CD4-positive, alpha-beta T cell treated with Interleukin-6 at 100 ng/mL for 8 hours (primary cell): ENCODE results near the gene PAN2.
A peak's percentile ranks its signal among the peaks of the same experiment; 100 is the strongest.

Experiments used
- DNase-seq: peaks from one replicate; pipeline ENCODE4 v3.0.0-alpha.2; 2020; ENCODE audit warnings: mixed read lengths, low spot score

PAN2 gene

DNA sequence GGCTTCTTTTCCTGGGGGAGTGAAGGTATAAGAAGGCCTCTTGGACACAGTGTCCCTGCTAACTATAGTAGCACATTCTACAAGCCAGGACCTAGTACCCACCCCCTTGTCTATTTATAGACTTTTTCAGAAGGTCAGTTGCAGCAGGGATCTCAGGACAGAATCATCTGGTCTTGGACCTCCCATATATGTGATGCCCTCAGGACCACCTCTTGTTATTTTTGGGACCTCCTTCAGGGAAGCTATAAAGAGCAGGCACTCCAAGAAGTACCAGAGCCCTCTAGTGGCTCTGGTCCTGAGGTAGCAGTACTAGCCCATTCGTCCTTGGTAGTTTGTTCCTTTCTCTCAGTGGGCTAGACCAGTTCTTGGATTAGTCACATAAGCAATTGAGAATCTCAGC, 62.8 kb downstream of the PAN2 start:
- no peak for DNase-seq

DNA sequence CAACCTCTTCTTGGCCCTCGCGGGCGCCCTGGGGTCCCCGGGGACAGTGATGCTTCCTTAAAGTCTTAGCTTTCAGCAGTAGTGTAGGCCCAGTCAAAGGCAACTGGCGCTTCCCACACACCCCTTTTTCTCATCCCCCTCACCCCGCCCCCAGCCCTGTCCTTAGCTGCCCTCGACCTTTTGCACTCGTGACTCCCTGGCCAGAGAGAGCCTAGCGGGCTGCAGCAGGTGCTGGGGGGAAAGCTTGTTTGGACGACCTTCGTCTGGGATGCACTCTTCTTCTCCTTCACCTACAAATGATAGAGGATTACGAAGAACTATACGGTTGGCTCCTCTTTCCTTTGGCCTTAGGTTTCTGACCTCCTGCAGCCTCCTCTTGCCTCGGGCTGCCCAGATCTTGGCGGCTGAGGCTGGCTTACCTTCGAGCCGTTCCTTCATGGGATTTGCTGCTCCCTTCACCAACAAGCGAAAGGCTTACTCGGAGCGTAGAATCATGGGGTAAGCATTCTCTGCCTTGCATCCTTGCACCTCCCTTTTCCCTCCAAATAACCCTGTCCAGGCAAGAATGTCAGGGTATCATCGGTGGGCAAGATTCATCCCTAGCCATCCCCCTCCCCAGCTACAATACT, 66.2 kb downstream of the PAN2 start:
- no peak for DNase-seq

DNA sequence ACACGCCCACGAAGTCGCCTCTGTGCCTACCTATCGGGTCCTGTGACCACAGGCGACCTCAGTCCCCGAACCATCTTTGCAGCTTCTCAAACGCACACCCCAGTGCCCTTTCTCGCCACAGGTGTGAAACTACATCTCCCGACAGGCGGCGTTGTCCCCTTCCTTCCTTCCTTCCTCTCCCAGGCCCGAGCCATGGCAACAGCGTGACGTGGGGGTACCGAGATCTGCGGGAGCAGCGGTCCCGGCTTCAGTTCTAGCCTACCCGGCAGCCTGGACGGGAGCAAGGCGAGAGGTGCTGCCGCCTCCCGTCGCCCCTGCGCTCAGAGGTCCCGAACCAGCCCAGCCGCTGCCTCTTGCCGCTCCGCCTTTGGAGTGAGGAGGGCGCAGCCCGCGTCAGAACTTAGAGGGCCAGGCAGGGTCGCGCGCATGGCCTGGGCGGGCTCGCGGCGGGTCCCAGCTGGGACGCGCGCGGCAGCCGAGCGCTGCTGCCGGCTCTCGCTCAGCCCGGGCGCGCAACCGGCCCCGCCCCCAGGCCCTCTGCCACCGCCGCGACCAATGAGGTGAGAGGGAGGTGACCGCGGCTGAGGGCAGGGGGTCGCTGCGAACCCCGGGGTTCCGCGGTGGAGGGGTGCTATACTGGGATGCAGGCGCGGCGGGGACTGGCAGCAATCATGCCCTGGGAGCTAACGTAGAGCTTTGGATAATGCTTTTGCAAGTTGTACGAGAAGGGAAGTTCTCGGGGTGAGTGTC, 66.9 kb downstream of the PAN2 start, which contains the start of gene COQ10A:
Gene COQ10A, plus strand, starts transcription at position 250 of the 750 bp plus-strand sequence. Its CDS starts 177 bp downstream, at position 427.
- DNase-seq: peak; percentile 88
